GM12874 (cell line): ENCODE measurements around the gene TRAF1.

Experiments
- CTCF ChIP-seq: IDR thresholded peaks from 2 replicates; pipeline ENCODE4 v1.5.1; 2011; ENCODE audit warnings: low read depth, mild to moderate bottlenecking, control low read depth, low read length, moderate library complexity; ENCODE audit not compliant: insufficient read depth

TRAF1 gene

GRCh38 chr9:120946259-120946658, 19.7 kb upstream of the TRAF1 start:
- TF ChIP-seq CTCF: no peak

DNA sequence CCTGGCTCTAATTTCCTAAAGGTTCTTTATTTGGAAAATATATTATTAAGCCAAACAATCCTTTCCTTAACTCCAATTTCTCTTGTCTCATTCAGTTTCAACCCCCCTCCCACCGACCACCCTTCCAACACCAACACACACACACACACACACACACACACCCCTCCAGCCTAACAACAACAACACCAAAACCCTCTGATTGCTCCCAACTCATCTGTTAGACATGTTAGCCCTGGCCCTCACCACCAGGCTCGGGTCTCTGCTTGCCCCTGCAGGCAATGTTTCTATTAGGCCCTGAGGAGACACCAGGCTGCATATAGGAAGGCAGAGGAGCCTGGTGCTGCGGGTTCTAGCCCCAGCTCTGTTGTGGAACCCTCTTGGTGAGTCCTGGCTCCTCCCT, 18.4 kb upstream of the TRAF1 start:
- no peak for TF ChIP-seq CTCF

DNA sequence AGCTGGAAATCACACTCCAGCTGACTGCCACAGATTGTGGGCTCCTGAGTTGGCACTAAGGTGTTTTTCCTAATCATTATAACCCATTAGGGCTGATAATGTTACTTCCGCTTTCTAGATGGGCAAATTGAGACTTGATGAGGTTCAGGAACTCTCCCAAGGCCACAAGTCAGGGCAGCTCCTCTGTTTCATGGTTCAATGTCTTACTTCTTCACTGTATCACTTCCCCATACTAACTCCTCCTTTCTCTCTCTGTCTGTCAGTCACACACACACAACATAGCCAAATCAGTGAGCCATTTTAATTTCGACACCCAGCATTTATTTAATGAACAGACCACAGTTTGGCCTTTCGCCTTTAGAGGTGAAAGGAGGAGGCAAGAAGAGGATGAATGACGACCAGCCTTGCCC, 17.8 kb upstream of the TRAF1 start:
- TF ChIP-seq CTCF: no peak

DNA sequence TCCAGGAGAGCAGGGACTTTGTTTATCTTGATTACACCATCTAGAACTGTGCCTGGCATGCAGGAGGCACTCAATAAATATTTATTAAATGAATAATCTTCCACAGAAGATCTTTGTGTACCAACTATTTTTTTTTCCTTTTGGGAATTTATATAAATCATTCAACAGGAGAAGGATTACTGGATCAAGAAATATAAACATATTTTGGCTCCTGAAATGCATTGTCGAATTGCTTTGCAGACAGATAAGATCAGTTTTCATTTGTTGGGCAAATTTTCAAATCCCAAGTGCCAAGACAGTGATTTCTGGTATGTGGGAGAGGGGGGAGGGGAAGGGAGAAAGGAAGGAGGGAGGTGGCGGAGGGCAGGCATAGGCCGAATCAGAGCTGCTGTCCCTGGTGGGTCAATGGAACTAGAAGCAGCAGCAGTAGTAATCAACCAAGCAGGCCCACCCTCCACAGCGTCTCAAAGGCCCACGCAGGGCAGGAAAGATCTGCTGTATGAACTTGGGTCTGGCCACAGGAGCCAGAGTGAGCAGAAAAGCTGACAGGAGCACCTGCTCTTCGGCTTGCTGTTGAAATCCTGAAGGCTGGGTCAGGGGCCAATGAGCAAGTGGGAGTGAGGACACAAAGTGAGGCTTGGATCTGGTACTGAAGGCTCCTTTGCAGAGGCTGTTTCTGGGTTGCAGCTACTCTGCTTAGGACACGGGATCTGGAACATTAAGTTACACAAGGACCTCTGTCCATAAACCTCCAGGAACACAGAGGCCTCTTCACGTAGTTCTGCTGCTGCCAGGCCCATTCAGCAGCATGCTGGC, 15.8 kb upstream of the TRAF1 start:
- no peak for TF ChIP-seq CTCF

- no peak for TF ChIP-seq CTCF
These were observed 14.6 kb upstream of the TRAF1 start for GRCh38 chr9:120941046-120941770.

DNA sequence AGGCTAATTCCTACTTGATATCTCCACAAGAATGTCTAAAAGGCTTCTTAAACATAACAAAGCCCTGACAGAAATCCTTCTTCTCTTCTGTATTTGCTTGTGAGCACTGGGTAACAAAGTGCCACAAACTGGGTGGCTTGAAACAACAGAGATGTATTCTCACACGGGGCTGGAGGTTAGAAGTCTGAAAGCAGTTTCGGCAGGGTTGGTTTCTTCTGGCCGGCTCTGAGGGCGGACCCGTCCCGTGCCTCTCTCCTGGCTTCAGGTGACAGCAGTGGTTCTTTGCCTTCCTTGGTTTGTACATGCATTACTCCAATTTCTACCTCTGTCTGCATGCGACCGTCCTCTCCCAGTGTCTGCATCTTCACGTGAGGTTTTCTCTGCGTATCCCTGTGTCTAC, 14.0 kb upstream of the TRAF1 start:
- TF ChIP-seq CTCF: no peak

- no peak for TF ChIP-seq CTCF
These were observed 12.3 kb upstream of the TRAF1 start for GRCh38 chr9:120938851-120939250.
